GM06990 (cell line): ENCODE results near the gene MLPH.

Experiments used
- DNase-seq: peaks from one replicate; pipeline ENCODE4 v3.0.0-alpha.2; 2011; ENCODE audit not compliant: insufficient read length; ENCODE audit errors: extremely low read depth
- H3K27me3 ChIP-seq: replicated peaks from 2 replicates; pipeline ENCODE4 v1.6.0; 2011; ENCODE audit warnings: low read length; ENCODE audit not compliant: control insufficient read depth, insufficient read depth
- H3K36me3 ChIP-seq: 2 replicates; pipeline ENCODE4 v1.5.1; 2011; ENCODE audit warnings: low read length; ENCODE audit not compliant: control insufficient read depth, insufficient read depth
- H3K4me3 ChIP-seq: replicated peaks from 2 replicates; pipeline ENCODE4 v1.5.1; 2011; ENCODE audit warnings: low read depth, mild to moderate bottlenecking, control low read depth, low read length
- TF ChIP-seq, protein P1 (sequence below): IDR thresholded peaks from 2 replicates; pipeline ENCODE4 v1.5.1; 2011; ENCODE audit warnings: low read length, control low read depth, mild to moderate bottlenecking, inconsistent platforms; ENCODE audit not compliant: insufficient read depth, poor library complexity, severe bottlenecking

MLPH gene

DNA sequence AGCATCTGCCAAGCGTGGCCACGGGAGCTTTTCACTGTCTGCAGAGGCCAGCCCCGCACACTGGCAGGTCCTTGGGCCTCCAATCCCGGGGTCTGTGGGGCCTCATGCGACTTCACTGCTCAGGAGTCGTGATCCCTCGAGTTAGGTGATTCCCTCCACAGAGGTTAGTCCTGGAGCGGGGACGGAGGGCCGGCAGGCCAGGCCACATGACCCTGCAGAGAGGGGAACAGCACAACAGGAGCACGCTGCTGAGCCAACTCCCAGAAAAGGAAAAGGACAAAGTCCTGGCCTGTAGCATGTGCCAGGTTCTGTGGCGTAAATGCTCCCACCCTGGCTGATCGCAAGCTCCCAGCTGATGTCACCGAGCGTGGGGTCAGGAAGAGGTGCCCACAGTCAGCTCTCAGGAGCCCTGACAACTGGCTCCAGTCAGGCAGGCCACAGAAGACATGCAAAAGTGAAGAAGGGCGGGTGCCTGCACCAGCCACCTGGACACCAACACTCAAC is 64.1 kb downstream of the MLPH start:
- no peak for DNase-seq
- Histone ChIP-seq H3K36me3 (no peaks in the 10 kb centered on the region), H3K4me3 (no peak overlapping the region), H3K27me3 (no peaks in the 10 kb centered on the region)
- TF ChIP-seq, protein P1, sequence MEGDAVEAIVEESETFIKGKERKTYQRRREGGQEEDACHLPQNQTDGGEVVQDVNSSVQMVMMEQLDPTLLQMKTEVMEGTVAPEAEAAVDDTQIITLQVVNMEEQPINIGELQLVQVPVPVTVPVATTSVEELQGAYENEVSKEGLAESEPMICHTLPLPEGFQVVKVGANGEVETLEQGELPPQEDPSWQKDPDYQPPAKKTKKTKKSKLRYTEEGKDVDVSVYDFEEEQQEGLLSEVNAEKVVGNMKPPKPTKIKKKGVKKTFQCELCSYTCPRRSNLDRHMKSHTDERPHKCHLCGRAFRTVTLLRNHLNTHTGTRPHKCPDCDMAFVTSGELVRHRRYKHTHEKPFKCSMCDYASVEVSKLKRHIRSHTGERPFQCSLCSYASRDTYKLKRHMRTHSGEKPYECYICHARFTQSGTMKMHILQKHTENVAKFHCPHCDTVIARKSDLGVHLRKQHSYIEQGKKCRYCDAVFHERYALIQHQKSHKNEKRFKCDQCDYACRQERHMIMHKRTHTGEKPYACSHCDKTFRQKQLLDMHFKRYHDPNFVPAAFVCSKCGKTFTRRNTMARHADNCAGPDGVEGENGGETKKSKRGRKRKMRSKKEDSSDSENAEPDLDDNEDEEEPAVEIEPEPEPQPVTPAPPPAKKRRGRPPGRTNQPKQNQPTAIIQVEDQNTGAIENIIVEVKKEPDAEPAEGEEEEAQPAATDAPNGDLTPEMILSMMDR, result no peak

DNA sequence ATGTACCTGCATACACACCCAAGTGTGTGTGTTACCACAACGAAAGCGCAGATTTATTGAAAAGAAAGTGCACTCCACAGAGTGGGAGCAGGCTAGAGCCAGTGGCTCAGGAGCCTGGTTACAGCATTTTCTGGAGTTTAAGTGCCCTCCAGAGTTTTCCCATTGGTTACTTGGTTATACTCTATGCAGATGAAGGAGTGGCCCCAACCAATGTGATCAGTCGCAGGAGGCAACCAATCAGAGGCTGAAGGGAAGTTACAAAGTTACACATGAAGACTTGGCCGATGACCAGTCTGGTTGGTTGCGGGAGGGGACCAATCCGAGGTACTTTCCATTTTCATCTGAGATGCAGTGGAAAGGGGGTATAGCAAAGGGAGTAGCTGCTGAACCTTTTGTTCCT is 65.9 kb downstream of the MLPH start:
- TF ChIP-seq, protein P1, result no peak
- H3K36me3 ChIP-seq, result no peaks in the 10 kb centered on the region
- DNase-seq, result no peak
- H3K4me3 ChIP-seq, result no peak overlapping the region
- H3K27me3 ChIP-seq, result no peaks in the 10 kb centered on the region

DNA sequence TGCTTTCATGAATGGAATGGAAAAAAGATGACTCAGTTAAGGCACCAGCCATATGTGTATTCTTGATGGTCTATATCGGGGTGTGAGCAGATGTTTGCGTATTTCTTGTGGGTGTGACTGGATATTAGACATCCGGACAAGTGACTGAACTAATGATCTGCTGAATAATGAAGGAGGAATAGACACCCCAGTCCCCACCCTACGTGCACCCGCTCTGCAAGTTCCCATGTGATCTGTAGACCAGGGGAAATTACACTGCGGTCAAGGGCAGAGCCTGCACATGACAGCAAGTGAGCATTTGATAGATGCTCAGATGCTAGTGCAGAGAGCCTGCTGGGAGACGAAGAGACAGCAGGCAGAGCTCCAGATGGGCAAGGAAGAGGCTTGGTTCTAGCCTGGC is 66.9 kb downstream of the MLPH start:
- TF ChIP-seq, protein P1, result no peak
- no peaks in the 10 kb centered on the region for H3K27me3 ChIP-seq
- DNase-seq, result no peak
- H3K36me3 ChIP-seq, result no peaks in the 10 kb centered on the region
- no peak overlapping the region for H3K4me3 ChIP-seq

DNA sequence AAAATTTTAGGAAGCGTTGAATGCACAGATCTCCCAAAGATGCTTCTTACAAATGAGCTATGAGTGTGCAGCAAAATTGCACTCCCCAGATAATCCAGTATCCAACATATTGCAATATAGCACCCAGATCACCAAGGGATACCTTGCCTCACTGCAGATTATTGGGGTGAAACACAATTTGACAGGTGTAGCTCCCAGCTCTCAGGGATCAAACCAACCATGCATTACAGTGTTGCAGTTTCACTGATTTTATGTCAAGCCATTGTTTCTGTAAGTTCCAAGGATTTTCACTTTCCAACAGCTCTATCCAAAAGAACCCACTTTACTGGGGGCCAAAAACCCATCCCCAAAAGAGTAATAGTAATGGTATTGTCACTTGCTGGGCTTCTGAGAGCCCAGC is 68.5 kb downstream of the MLPH start:
- Histone ChIP-seq H3K4me3 (no peak overlapping the region), H3K27me3 (no peaks in the 10 kb centered on the region), H3K36me3 (no peaks in the 10 kb centered on the region)
- TF ChIP-seq, protein P1, result no peak
- no peak for DNase-seq

DNA sequence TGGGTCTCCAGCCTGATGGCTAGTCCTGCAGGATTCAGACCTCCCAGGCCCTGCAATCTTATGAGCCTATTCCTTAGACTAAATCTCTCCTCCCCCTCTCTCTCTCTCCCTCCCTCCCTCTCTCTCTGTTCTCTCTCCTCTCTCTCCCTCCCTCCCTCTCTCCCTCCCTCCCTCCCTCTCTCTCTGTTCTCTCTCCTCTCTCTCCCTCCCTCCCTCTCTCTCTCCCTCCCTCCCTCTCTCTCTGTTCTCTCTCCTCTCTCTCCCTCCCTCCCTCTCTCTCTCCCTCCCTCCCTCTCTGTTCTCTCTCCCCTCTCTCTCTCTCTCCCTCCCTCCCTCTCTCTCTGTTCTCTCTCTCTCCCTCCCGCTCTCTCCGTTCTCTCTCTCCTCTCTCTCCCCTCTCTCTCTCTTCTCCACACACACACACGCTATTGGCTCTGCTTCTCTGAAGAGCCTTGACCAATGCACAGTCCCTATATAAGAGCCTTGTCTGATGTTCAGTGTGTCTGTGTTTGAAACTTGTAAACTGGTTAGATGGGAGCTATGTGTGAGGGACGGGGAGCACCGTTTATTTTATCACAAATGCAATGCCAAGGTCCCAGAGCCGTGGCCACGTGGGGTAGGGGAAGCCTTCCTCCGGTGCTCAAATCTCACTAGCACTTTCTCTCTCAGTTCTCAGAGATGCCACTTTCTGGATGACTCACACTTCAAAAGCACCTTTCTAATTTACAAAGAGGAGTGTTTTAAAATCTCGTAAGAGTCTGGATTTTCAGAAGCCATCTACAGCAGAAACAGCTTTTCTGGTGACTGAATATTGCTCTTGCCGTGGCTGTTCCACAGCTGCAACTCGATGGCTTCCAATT is 70.0 kb downstream of the MLPH start:
- H3K4me3 ChIP-seq, result no peak overlapping the region
- peak; percentile 73 for DNase-seq
- no peaks in the 10 kb centered on the region; the same call in 1 of the 2 replicates for H3K27me3 ChIP-seq
- no peaks in the 10 kb centered on the region for H3K36me3 ChIP-seq
- TF ChIP-seq, protein P1, result no peak
